Measurements from ENCODE around the gene FGF8. TPM values are rescaled to one million over a fixed set of nuclear protein-coding genes. Genes with fewer than 3 reads are reported as not detected.

Gene FGF8
- total RNA-seq, 1 donor = not detected

- Histone ChIP-seq H3K27ac (ENCODE audit: low read depth, low read length) (no peak overlapping the region), H2AFZ (ENCODE audit: low read length) (no peak overlapping the region), H4K20me1 (ENCODE audit: insufficient read depth, low read length) (peaks cover 27% of the 10 kb centered on the region), H3K4me2 (ENCODE audit: insufficient read depth, low read length) (peak overlapping the region; percentile 71), H3K27me3 (ENCODE audit: insufficient read depth, low read length) (peaks cover 14% of the 10 kb centered on the region), H3K36me3 (ENCODE audit: insufficient read depth, low read length) (peaks cover 15% of the 10 kb centered on the region), H3K9me3 (ENCODE audit: low read depth, low read length) (no peaks in the 10 kb centered on the region), H3K4me3 (ENCODE audit: insufficient read depth, low read length) (peak overlapping the region; percentile 38), H3K79me2 (ENCODE audit: insufficient read depth, low read length) (peaks cover 12% of the 10 kb centered on the region), H3K4me1 (ENCODE audit: insufficient read depth, low read length) (peaks cover 30% of the 10 kb centered on the region)
- TF ChIP-seq, protein P1, sequence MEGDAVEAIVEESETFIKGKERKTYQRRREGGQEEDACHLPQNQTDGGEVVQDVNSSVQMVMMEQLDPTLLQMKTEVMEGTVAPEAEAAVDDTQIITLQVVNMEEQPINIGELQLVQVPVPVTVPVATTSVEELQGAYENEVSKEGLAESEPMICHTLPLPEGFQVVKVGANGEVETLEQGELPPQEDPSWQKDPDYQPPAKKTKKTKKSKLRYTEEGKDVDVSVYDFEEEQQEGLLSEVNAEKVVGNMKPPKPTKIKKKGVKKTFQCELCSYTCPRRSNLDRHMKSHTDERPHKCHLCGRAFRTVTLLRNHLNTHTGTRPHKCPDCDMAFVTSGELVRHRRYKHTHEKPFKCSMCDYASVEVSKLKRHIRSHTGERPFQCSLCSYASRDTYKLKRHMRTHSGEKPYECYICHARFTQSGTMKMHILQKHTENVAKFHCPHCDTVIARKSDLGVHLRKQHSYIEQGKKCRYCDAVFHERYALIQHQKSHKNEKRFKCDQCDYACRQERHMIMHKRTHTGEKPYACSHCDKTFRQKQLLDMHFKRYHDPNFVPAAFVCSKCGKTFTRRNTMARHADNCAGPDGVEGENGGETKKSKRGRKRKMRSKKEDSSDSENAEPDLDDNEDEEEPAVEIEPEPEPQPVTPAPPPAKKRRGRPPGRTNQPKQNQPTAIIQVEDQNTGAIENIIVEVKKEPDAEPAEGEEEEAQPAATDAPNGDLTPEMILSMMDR (IDR thresholded peaks at IDR 0.05; ENCODE audit: extremely low read depth, low read depth, low read length) = no peak
- peak; percentile 89 for DNase-seq (ENCODE audit: insufficient read length, low spot score, missing footprints)
These were observed 4.4 kb upstream of the FGF8 start for GRCh38 chr10:101780187-101780817.

- no peak overlapping the region for H3K27ac ChIP-seq (ENCODE audit: low read depth, low read length)
- peaks cover 20% of the 10 kb centered on the region for H3K27me3 ChIP-seq (ENCODE audit: insufficient read depth, low read length)
- TF ChIP-seq, protein P1 (IDR thresholded peaks at IDR 0.05; ENCODE audit: extremely low read depth, low read depth, low read length) = peak; percentile 70
- no peak overlapping the region for H2AFZ ChIP-seq (ENCODE audit: low read length)
- peak overlapping the region; percentile 38 for H3K4me3 ChIP-seq (ENCODE audit: insufficient read depth, low read length)
- H3K36me3 ChIP-seq (ENCODE audit: insufficient read depth, low read length) = peaks cover 9% of the 10 kb centered on the region
- H3K9me3 ChIP-seq (ENCODE audit: low read depth, low read length) = no peaks in the 10 kb centered on the region
- peak; percentile 99 for DNase-seq (ENCODE audit: insufficient read length, low spot score, missing footprints)
- peaks cover 30% of the 10 kb centered on the region for H3K4me1 ChIP-seq (ENCODE audit: insufficient read depth, low read length)
- peaks cover 29% of the 10 kb centered on the region for H4K20me1 ChIP-seq (ENCODE audit: insufficient read depth, low read length)
- H3K79me2 ChIP-seq (ENCODE audit: insufficient read depth, low read length) = peaks cover 10% of the 10 kb centered on the region
- peak overlapping the region; percentile 71 for H3K4me2 ChIP-seq (ENCODE audit: insufficient read depth, low read length)
These were observed 3.8 kb upstream of the FGF8 start for GRCh38 chr10:101779544-101780186.

GRCh38 chr10:101778781-101779543 lies 3.0 kb upstream of the FGF8 start:
- Histone ChIP-seq H3K79me2 (ENCODE audit: insufficient read depth, low read length) (peaks cover 9% of the 10 kb centered on the region), H2AFZ (ENCODE audit: low read length) (no peak overlapping the region), H3K9me3 (ENCODE audit: low read depth, low read length) (no peaks in the 10 kb centered on the region), H3K27me3 (ENCODE audit: insufficient read depth, low read length) (peaks cover 27% of the 10 kb centered on the region), H4K20me1 (ENCODE audit: insufficient read depth, low read length) (peaks cover 29% of the 10 kb centered on the region), H3K4me2 (ENCODE audit: insufficient read depth, low read length) (peak overlapping the region; percentile 71), H3K4me1 (ENCODE audit: insufficient read depth, low read length) (peaks cover 27% of the 10 kb centered on the region), H3K36me3 (ENCODE audit: insufficient read depth, low read length) (peaks cover 2% of the 10 kb centered on the region), H3K4me3 (ENCODE audit: insufficient read depth, low read length) (peak overlapping the region; percentile 38), H3K27ac (ENCODE audit: low read depth, low read length) (no peak overlapping the region)
- DNase-seq (ENCODE audit: insufficient read length, low spot score, missing footprints) = peak; percentile 90
- TF ChIP-seq, protein P1 (IDR thresholded peaks at IDR 0.05; ENCODE audit: extremely low read depth, low read depth, low read length) = no peak
